GM12865 (cell line): Measurements from ENCODE around the gene GNB1.

Source experiments
- DNase-seq: peaks from one replicate; pipeline ENCODE4 v3.0.0; 2010; ENCODE audit warnings: low read depth
- H3K4me3 ChIP-seq: 2 replicates; pipeline ENCODE4 v1.5.1; 2011; ENCODE audit warnings: mild to moderate bottlenecking, low read depth, low read length, control low read depth
- TF ChIP-seq, protein P1 (sequence below): IDR thresholded peaks from 2 replicates; pipeline ENCODE4 v1.5.1; 2011; ENCODE audit warnings: low read length, control low read depth, low read depth, inconsistent platforms; ENCODE audit not compliant: insufficient read depth; ENCODE audit errors: missing control alignments

The GNB1 gene

GRCh38 chr1:1758692-1759455, 132.0 kb downstream of the GNB1 start:
- DNase-seq = no peak
- TF ChIP-seq, protein P1, sequence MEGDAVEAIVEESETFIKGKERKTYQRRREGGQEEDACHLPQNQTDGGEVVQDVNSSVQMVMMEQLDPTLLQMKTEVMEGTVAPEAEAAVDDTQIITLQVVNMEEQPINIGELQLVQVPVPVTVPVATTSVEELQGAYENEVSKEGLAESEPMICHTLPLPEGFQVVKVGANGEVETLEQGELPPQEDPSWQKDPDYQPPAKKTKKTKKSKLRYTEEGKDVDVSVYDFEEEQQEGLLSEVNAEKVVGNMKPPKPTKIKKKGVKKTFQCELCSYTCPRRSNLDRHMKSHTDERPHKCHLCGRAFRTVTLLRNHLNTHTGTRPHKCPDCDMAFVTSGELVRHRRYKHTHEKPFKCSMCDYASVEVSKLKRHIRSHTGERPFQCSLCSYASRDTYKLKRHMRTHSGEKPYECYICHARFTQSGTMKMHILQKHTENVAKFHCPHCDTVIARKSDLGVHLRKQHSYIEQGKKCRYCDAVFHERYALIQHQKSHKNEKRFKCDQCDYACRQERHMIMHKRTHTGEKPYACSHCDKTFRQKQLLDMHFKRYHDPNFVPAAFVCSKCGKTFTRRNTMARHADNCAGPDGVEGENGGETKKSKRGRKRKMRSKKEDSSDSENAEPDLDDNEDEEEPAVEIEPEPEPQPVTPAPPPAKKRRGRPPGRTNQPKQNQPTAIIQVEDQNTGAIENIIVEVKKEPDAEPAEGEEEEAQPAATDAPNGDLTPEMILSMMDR = no peak
- H3K4me3 ChIP-seq = no peak overlapping the region

- DNase-seq = no peak
- TF ChIP-seq, protein P1 = no peak
- H3K4me3 ChIP-seq = no peak overlapping the region
Observed at GRCh38 chr1:1758059-1758621, 132.7 kb downstream of the GNB1 start.

- TF ChIP-seq, protein P1 = no peak
- DNase-seq = no peak
- no peak overlapping the region for H3K4me3 ChIP-seq
Observed at GRCh38 chr1:1757422-1758058, 133.3 kb downstream of the GNB1 start.

DNA sequence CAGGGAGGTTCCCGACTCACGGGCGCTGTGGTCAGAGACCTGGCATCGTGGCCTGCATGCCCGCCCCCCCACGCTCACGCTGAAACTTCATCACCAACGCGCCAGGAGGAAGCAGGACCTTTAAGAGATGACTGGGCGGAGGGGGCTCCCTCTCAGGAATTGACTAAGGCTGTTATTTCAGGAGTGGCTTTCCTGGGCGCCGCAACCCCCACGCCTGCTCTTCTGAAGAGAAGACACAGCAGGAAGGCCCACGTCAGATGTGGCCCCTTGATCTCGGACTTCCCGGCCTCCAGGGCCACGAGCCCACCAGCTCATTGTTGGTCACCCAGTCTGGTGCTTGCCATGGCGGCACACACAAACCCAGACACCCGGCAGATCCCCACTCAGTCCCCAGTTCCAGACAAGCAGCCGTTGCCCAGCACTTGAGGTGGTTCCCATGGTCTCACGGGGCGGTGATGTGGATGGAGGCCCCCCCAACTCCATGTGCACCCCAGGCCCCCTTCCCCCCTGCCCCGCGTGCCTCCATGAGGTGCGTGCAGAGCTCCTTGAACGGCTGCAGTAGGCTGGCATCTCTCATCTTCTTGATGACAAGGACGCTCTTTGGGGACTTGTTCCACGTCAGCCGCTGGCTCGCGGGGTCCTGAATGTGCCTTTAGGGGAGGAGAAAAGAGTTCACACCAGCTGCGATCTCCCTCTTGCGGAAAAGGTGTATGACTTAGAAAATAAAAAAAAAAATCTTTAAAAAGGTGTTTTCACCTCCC, 134.0 kb downstream of the GNB1 start:
- TF ChIP-seq, protein P1 = no peak
- no peak overlapping the region for H3K4me3 ChIP-seq
- DNase-seq = no peak

- TF ChIP-seq, protein P1 = no peak
- no peak for DNase-seq
- H3K4me3 ChIP-seq = no peak overlapping the region
Observed at GRCh38 chr1:1755852-1756251, 135.0 kb downstream of the GNB1 start.

DNA sequence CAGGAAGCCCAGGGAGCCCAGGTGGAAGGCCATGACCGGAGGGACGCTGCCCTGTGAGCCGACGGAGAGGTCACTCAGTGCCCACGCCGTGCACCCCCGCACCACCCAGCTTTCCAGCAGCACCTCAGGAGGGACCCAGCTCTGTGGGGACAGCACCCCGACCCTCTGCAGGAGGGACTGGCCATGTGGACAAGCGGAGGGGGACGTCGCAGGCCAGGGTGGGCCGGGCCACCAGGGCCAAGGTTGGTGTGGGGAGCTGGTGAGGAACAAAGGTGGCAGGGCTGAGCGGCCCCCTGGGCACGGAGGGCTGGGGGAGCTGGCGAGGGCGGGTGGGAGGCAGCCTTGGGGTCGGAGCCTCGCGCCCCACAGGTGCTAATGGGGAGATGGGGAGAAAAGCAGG, 135.5 kb downstream of the GNB1 start:
- no peak for DNase-seq
- no peak overlapping the region for H3K4me3 ChIP-seq
- TF ChIP-seq, protein P1 = no peak
